H1 (cell line): ENCODE results near the gene NOL3. TPM values are rescaled to one million over a fixed set of nuclear protein-coding genes. Genes with fewer than 3 reads are reported as not detected.

ENCODE experiments used
- CTCF ChIA-PET: fragments of 300-600 bp; sonication (Branson Sonifier 250); formaldehyde crosslinking; loops from one replicate; lab custom pipeline; 2021; ENCODE audit not compliant: partially characterized antibody; lab: Charles Lee
- POLR2A ChIA-PET: fragments of 300-600 bp; sonication (Branson Sonifier 250); formaldehyde crosslinking; loops from one replicate; lab custom pipeline; 2021; ENCODE audit warnings: inconsistent platforms; ENCODE audit not compliant: partially characterized antibody; lab: Charles Lee
- DNase-seq, 2 experiments: peaks; one replicate each; pipeline versions ENCODE4 v3.0.0 to v3.0.0-alpha.2; 2010 to 2022; ENCODE audit warnings: low spot score in 2 of 2, low read depth in 1 of 2, mixed read lengths in 1 of 2
- FAIRE-seq: peaks from 2 replicates; lab custom pipeline; 2011; peaks lifted over from hg19 to GRCh38; lab: Jason Lieb, UNC
- H2AFZ ChIP-seq: 2 replicates; pipeline ENCODE4 v1.8.1; 2012; ENCODE audit warnings: low read length, inconsistent platforms
- H2AK5ac ChIP-seq: 2 replicates; pipeline ENCODE4 v1.6.1; 2013; ENCODE audit warnings: low read depth, low read length
- H2BK120ac ChIP-seq: replicated peaks from 2 replicates; pipeline ENCODE3; 2013; ENCODE audit warnings: low read depth, low read length, inconsistent platforms
- H2BK12ac ChIP-seq: 2 replicates; pipeline ENCODE4 v1.6.1; 2013; ENCODE audit warnings: low read depth, low read length
- H2BK15ac ChIP-seq: 2 replicates; pipeline ENCODE4 v1.6.1; 2013; ENCODE audit warnings: low read length
- H2BK20ac ChIP-seq: 2 replicates; pipeline ENCODE4 v1.6.1; 2013; ENCODE audit warnings: low read length
- H2BK5ac ChIP-seq: 2 replicates; pipeline ENCODE4 v1.6.1; 2013; ENCODE audit warnings: low read depth, low read length
- H3K14ac ChIP-seq: 2 replicates; pipeline ENCODE4 v1.6.1; 2013; ENCODE audit warnings: inconsistent platforms; ENCODE audit not compliant: insufficient read length
- H3K18ac ChIP-seq: 2 replicates; pipeline ENCODE4 v1.6.1; 2013; ENCODE audit warnings: low read length; ENCODE audit errors: extremely low read depth
- H3K23ac ChIP-seq: 2 replicates; pipeline ENCODE4 v1.6.1; 2013; ENCODE audit warnings: inconsistent platforms; ENCODE audit not compliant: insufficient read length
- H3K23me2 ChIP-seq: 2 replicates; pipeline ENCODE4 v1.6.1; 2013; ENCODE audit warnings: low read depth, low read length
- H3K27ac ChIP-seq: 2 replicates; pipeline ENCODE4 v1.6.1; 2011; ENCODE audit warnings: low read depth, low read length, inconsistent platforms
- H3K27me3 ChIP-seq, 4 experiments: replicated peaks in 1 of 4; 1 replicate in 1 of 4; 2 replicates in 3 of 4; pipeline versions ENCODE4 v1.6.1 to v1.8.1; 2011 to 2013; ENCODE audit warnings: low read length in 3 of 4, mild to moderate bottlenecking in 3 of 4, inconsistent platforms in 2 of 4, mixed read lengths in 2 of 4, moderate library complexity in 1 of 4; ENCODE audit not compliant: control insufficient read depth in 3 of 4, insufficient read depth in 3 of 4; ENCODE audit errors: extremely low read depth in 1 of 4
- H3K36me3 ChIP-seq, 4 experiments: 2 replicates each; pipeline versions ENCODE4 v1.6.1 to v1.8.1; 2011 to 2013; ENCODE audit warnings: mild to moderate bottlenecking in 4 of 4, low read length in 3 of 4, moderate library complexity in 2 of 4, control low read depth in 1 of 4, inconsistent platforms in 1 of 4; ENCODE audit not compliant: insufficient read depth in 4 of 4, control insufficient read depth in 2 of 4
- H3K4ac ChIP-seq: replicated peaks from 2 replicates; pipeline ENCODE3; 2013; ENCODE audit warnings: low read length, low read depth, mixed read lengths, inconsistent platforms; ENCODE audit not compliant: insufficient read length
- H3K4me1 ChIP-seq, 4 experiments: replicated peaks in 1 of 4; 1 replicate in 1 of 4; 2 replicates in 3 of 4; pipeline versions ENCODE4 v1.6.1 to v1.8.1; 2011 to 2013; ENCODE audit warnings: low read length in 3 of 4, inconsistent platforms in 2 of 4, mixed read lengths in 1 of 4; ENCODE audit not compliant: insufficient read depth in 4 of 4, control insufficient read depth in 3 of 4
- H3K4me2 ChIP-seq, 2 experiments: 2 replicates each; pipeline versions ENCODE4 v1.6.1 to v1.8.1; 2011 to 2013; ENCODE audit warnings: low read depth in 2 of 2, low read length in 2 of 2, control low read depth in 1 of 2, inconsistent platforms in 1 of 2, mild to moderate bottlenecking in 1 of 2; ENCODE audit not compliant: insufficient read depth in 1 of 2
- H3K4me3 ChIP-seq, 4 experiments: fragments of 200-600, 300-600 bp in 1 of 4; sonication (generic), shearing (Covaris generic), sonication (Bioruptor Twin) in 1 of 4; 2 replicates each; pipeline versions ENCODE4 v1.5.1 to v1.8.1; 2011 to 2016; ENCODE audit warnings: low read length in 4 of 4, low read depth in 3 of 4, control low read depth in 2 of 4, inconsistent platforms in 2 of 4, mild to moderate bottlenecking in 2 of 4, mixed read lengths in 1 of 4, moderate library complexity in 1 of 4; ENCODE audit not compliant: insufficient read depth in 2 of 4; ENCODE audit errors: extremely low read depth in 1 of 4
- H3K56ac ChIP-seq: replicated peaks from 2 replicates; pipeline ENCODE3; 2013; ENCODE audit warnings: low read depth, mild to moderate bottlenecking, mixed read lengths, low read length, inconsistent platforms; ENCODE audit not compliant: insufficient read length
- H3K79me1 ChIP-seq: 2 replicates; pipeline ENCODE4 v1.6.1; 2013; ENCODE audit warnings: low read depth, low read length, control low read depth
- H3K79me2 ChIP-seq, 2 experiments: 2 replicates each; pipeline versions ENCODE4 v1.6.1 to v1.8.1; 2012 to 2013; ENCODE audit warnings: low read length in 2 of 2, mild to moderate bottlenecking in 2 of 2, inconsistent platforms in 1 of 2; ENCODE audit not compliant: insufficient read depth in 2 of 2, control insufficient read depth in 1 of 2
- H3K9ac ChIP-seq, 4 experiments: replicated peaks in 1 of 4; 1 replicate in 1 of 4; 2 replicates in 3 of 4; pipeline versions ENCODE4 v1.6.1 to v1.8.1; 2011 to 2013; ENCODE audit warnings: low read depth in 3 of 4, low read length in 3 of 4, control low read depth in 2 of 4, mild to moderate bottlenecking in 2 of 4, moderate library complexity in 2 of 4, inconsistent platforms in 1 of 4; ENCODE audit errors: extremely low read depth in 1 of 4
- H3K9me3 ChIP-seq, 2 experiments: 2 replicates each; pipeline versions ENCODE4 v1.6.1 to v1.8.1; 2012 to 2013; ENCODE audit warnings: mild to moderate bottlenecking in 2 of 2, moderate library complexity in 2 of 2, control low read depth in 1 of 2, inconsistent platforms in 1 of 2, low read depth in 1 of 2, low read length in 1 of 2, mixed read lengths in 1 of 2; ENCODE audit not compliant: insufficient read depth in 2 of 2
- H4K20me1 ChIP-seq, 2 experiments: replicated peaks in 1 of 2; 2 replicates each; pipeline versions ENCODE3 to v1.8.1; 2011 to 2013; ENCODE audit warnings: inconsistent platforms in 2 of 2, low read length in 2 of 2, mild to moderate bottlenecking in 1 of 2; ENCODE audit not compliant: insufficient read depth in 2 of 2, control insufficient read depth in 1 of 2
- H4K5ac ChIP-seq: 2 replicates; pipeline ENCODE4 v1.6.1; 2013; ENCODE audit warnings: low read length, low read depth, mixed read lengths, inconsistent platforms; ENCODE audit not compliant: insufficient read length
- H4K8ac ChIP-seq: 2 replicates; pipeline ENCODE4 v1.8.0; 2013; ENCODE audit warnings: mild to moderate bottlenecking, moderate library complexity, low read length, inconsistent platforms; ENCODE audit not compliant: insufficient read depth; ENCODE audit errors: extremely low read depth
- H4K91ac ChIP-seq: replicated peaks from 2 replicates; pipeline ENCODE3; 2013; ENCODE audit warnings: low read length, mixed read lengths, inconsistent platforms; ENCODE audit not compliant: insufficient read length
- BRCA1 ChIP-seq: IDR thresholded peaks from 2 replicates; pipeline ENCODE4 v1.6.1; 2012; ENCODE audit warnings: low read depth, low read length, improper control_type of control experiment
- CHD1 ChIP-seq: IDR thresholded peaks from 2 replicates; pipeline ENCODE4 v1.6.1; 2012; ENCODE audit warnings: low read depth, low read length, improper control_type of control experiment
- CTBP2 ChIP-seq: IDR thresholded peaks from 2 replicates; pipeline ENCODE4 v1.7.0; 2011; ENCODE audit warnings: borderline replicate concordance, mild to moderate bottlenecking, moderate library complexity, mixed read lengths, low read length; ENCODE audit not compliant: insufficient read depth, insufficient read length
- EGR1 ChIP-seq: IDR thresholded peaks from 2 replicates; pipeline ENCODE4 v1.6.1; 2011; ENCODE audit warnings: low read depth, low read length, borderline replicate concordance
- FOSL1 ChIP-seq: IDR thresholded peaks from 2 replicates; pipeline ENCODE4 v1.6.1; 2011; ENCODE audit warnings: mild to moderate bottlenecking, low read depth, low read length, moderate library complexity; ENCODE audit not compliant: insufficient read depth
- KDM5A ChIP-seq: fragments of 200-600 bp; IDR thresholded peaks from 2 replicates; pipeline ENCODE4 v1.7.1; 2012; ENCODE audit warnings: mild to moderate bottlenecking, low read length, inconsistent platforms, mixed read lengths
- RBBP5 ChIP-seq: IDR thresholded peaks from 2 replicates; pipeline ENCODE4 v1.7.1; 2012; ENCODE audit warnings: low read depth, mild to moderate bottlenecking, inconsistent platforms, low read length, moderate library complexity, borderline replicate concordance
- SP2 ChIP-seq: IDR thresholded peaks from 2 replicates; pipeline ENCODE4 v1.6.1; 2012; ENCODE audit warnings: mild to moderate bottlenecking, low read length, inconsistent platforms
- SRF ChIP-seq: IDR thresholded peaks from 2 replicates; pipeline ENCODE4 v1.6.1; 2011; ENCODE audit warnings: mild to moderate bottlenecking, low read depth, low read length, moderate library complexity
- TAF1 ChIP-seq: IDR thresholded peaks from 2 replicates; pipeline ENCODE4 v1.6.1; 2011; ENCODE audit warnings: mild to moderate bottlenecking, low read depth, low read length
- TBP ChIP-seq: IDR thresholded peaks from 2 replicates; pipeline ENCODE4 v1.6.1; 2011; ENCODE audit warnings: low read depth, low read length, improper control_type of control experiment
- ZNF274 ChIP-seq: IDR thresholded peaks from 2 replicates; pipeline ENCODE4 v1.7.0; 2012; ENCODE audit warnings: low read length, borderline replicate concordance; ENCODE audit errors: extremely low read depth
- WGBS, 2 experiments: shearing (Covaris generic) in 1 of 2; methylation state at CpG; one replicate each; pipeline versions ENCODE4 v1.1.6 to v1.1.7; 2013 to 2015; ENCODE audit warnings: low lambda C conversion rate in 2 of 2, mixed read lengths in 2 of 2, inconsistent platforms in 1 of 2, low coverage in 1 of 2, missing lambda C conversion rate in 1 of 2; ENCODE audit not compliant: insufficient replicate concordance in 2 of 2, insufficient coverage in 1 of 2, insufficient read length in 1 of 2; ENCODE audit errors: extremely low coverage in 1 of 2, missing lambda C conversion rate in 1 of 2; 5-methylcytosine and 5-hydroxymethylcytosine counted together
- polyA plus RNA-seq, 7 experiments: library from polyadenylated mRNA; depleted of rRNA in 3 of 7; stranded (reverse) in 5 of 7; unstranded in 2 of 7; fragments of >200 nt in 5 of 7; fragments of 200-250 nt in 2 of 7; gene quantifications; 1 replicate in 5 of 7; 2 replicates in 1 of 7; 4 replicates in 1 of 7; pipeline versions ENCODE4 v1.2.1 to v1.2.3, GENCODE V29; 2011 to 2013; ENCODE audit warnings: missing spikeins in 2 of 7, mixed read lengths in 2 of 7
- total RNA-seq: library from RNA; stranded (reverse); fragmentation: NEBNext Ultra II Directional; extraction: Animal tissue kit (Norgen Biotek cat#: 25700); gene quantifications from 2 replicates; pipeline ENCODE4 v1.2.1, GENCODE V29; 2021

The NOL3 gene
- total and polyA plus RNA-seq, 2 of the 8 experiments (the other 6 are each of a cell fraction or from before 2014, with no cell fraction given) = 2.2 to 4.6 TPM

DNA sequence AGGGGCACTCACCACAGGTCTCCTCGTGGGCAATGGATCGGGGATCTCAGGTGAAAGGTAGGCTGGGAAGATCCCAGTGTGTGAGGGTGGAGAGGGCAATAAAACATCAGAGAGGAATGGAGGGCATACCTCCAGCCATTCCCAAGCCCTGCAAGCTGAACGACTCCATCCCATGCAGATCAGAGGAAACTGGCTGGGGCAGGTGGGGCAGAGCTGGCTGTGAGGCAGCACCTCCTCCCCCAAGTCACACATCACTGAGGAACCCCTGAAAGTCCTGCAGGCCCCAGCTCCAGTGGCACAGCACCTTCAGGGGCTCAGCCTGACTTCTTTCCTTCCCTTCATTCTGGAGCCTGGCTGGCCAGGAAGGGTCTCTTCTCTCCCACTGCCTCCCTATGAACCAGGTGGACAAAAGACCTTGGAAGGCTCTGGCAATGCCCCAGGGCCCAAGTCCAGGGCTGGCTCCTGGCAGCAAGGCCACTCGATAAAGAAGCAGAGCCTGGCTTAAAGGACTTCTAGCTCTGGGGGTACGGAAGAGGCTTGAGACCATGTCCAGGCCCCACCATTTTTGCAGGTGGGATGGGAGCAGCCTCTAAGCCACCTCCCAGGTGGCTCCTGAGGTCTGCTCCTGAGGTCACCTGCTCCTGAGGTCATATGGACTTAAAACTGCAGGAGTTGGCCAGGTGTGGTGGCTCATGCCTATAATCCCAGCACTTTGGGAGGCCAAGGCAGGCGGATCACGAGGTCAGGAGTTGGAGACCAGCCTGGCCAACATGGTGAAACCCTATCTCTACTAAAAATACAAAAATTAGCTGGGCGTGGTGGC, 43.1 kb downstream of the NOL3 start:
- Histone ChIP-seq H2AK5ac (no peak overlapping the region), H3K4me1 (no peaks in the 10 kb centered on the region; a peak in 1 of 7 replicates), H3K9ac (no peak overlapping the region), H3K36me3 (no peaks in the 10 kb centered on the region), H3K4me3 (no peak overlapping the region), H4K20me1 (no peaks in the 10 kb centered on the region), H3K23ac (no peak overlapping the region), H3K79me2 (no peaks in the 10 kb centered on the region), H3K14ac (no peak overlapping the region), H4K8ac (peak overlapping the region; percentile 83; the same call in 1 of the 2 replicates), H4K5ac (no peak overlapping the region), H2BK12ac (no peak overlapping the region), H3K4me2 (no peak overlapping the region), H2BK20ac (no peak overlapping the region), H3K18ac (no peak overlapping the region), H2AFZ (no peak overlapping the region), H3K9me3 (no peaks in the 10 kb centered on the region), H3K4ac (no peak overlapping the region), H3K79me1 (no peaks in the 10 kb centered on the region), H2BK5ac (no peak overlapping the region), H2BK15ac (no peak overlapping the region), H3K56ac (no peak overlapping the region), H4K91ac (no peak overlapping the region), H2BK120ac (no peak overlapping the region), H3K23me2 (no peaks in the 10 kb centered on the region), H3K27ac (no peak overlapping the region), H3K27me3 (peaks cover 0 to 12% (median 10%) of the 10 kb centered on the region in 4 experiments; a peak in 4 of 7 replicates)
- 77% methylated on average over 8 of the region's 8 CpGs; no CpG with 5 or more reads in 1 of the 2 experiments for whole genome bisulfite sequencing, 2 experiments
- DNase-seq = no peak
- POLR2A ChIA-PET = interaction anchor here (1.3 to 3.5 kb wide), 2 partner anchors 9 to 14 kb away, joined by 3 to 19 read pairs; partner anchors contain the start of gene TMEM208
- no peak for FAIRE-seq
- no peak for TF ChIP-seq RBBP5
- TF ChIP-seq SRF = no peak
- TF ChIP-seq CHD1 = no peak
- TF ChIP-seq CTBP2 = no peak
- no peak for TF ChIP-seq SP2
- no peak for TF ChIP-seq ZNF274
- no peak for TF ChIP-seq TBP
- no peak for TF ChIP-seq EGR1
- no peak for TF ChIP-seq TAF1
- no peak for TF ChIP-seq FOSL1
- TF ChIP-seq KDM5A = no peak
- no peak for TF ChIP-seq BRCA1
- CTCF ChIA-PET = interaction anchor here (0.6 to 8.9 kb wide), 5 partner anchors 10 to 84 kb away, joined by 3 to 111 read pairs (median 3); partner anchors contain the start of genes E2F4 and ELMO3
